Ishikawa (cell line): ENCODE results near the gene TRPC6.

Experiments used
- CEBPB ChIP-seq: IDR thresholded peaks from 2 replicates; pipeline ENCODE4 v1.6.1; 2012
- CREB1 ChIP-seq: IDR thresholded peaks from 2 replicates; pipeline ENCODE4 v1.6.1; 2012; ENCODE audit warnings: low read depth
- EGR1 ChIP-seq: IDR thresholded peaks from 2 replicates; pipeline ENCODE4 v1.6.1; 2012
- EP300 ChIP-seq: IDR thresholded peaks from 2 replicates; pipeline ENCODE4 v1.6.1; 2012; ENCODE audit warnings: borderline replicate concordance
- FOXM1 ChIP-seq: IDR thresholded peaks from 2 replicates; pipeline ENCODE4 v1.6.1; 2012; ENCODE audit warnings: low read depth, borderline replicate concordance
- NFIC ChIP-seq: IDR thresholded peaks from 2 replicates; pipeline ENCODE4 v1.6.1; 2012
- RAD21 ChIP-seq: IDR thresholded peaks from 2 replicates; pipeline ENCODE4 v1.6.1; 2012; ENCODE audit warnings: low read depth
- TAF1 ChIP-seq: IDR thresholded peaks from 2 replicates; pipeline ENCODE4 v1.6.1; 2012; ENCODE audit warnings: low read depth, mild to moderate bottlenecking
- TCF12 ChIP-seq: IDR thresholded peaks from 2 replicates; pipeline ENCODE4 v1.6.1; 2012; ENCODE audit warnings: low read depth
- TEAD4 ChIP-seq: IDR thresholded peaks from 2 replicates; pipeline ENCODE4 v1.6.1; 2012
- USF1 ChIP-seq: IDR thresholded peaks from 2 replicates; pipeline ENCODE4 v1.6.1; 2012
- YY1 ChIP-seq: IDR thresholded peaks from 2 replicates; pipeline ENCODE4 v1.6.1; 2012; ENCODE audit warnings: low read depth
- ZBTB7A ChIP-seq: IDR thresholded peaks from 2 replicates; pipeline ENCODE4 v1.6.1; 2012; ENCODE audit warnings: low read depth
- TF ChIP-seq, protein P1 (sequence below): IDR thresholded peaks from 2 replicates; pipeline ENCODE4 v1.6.1; 2012; ENCODE audit warnings: low read depth, mild to moderate bottlenecking
- TF ChIP-seq, protein P2 (sequence below): IDR thresholded peaks from 2 replicates; pipeline ENCODE4 v1.6.1; 2012

Gene TRPC6

GRCh38 chr11:101511065-101511464 lies 72.7 kb downstream of the TRPC6 start:
- TF ChIP-seq, protein P1, sequence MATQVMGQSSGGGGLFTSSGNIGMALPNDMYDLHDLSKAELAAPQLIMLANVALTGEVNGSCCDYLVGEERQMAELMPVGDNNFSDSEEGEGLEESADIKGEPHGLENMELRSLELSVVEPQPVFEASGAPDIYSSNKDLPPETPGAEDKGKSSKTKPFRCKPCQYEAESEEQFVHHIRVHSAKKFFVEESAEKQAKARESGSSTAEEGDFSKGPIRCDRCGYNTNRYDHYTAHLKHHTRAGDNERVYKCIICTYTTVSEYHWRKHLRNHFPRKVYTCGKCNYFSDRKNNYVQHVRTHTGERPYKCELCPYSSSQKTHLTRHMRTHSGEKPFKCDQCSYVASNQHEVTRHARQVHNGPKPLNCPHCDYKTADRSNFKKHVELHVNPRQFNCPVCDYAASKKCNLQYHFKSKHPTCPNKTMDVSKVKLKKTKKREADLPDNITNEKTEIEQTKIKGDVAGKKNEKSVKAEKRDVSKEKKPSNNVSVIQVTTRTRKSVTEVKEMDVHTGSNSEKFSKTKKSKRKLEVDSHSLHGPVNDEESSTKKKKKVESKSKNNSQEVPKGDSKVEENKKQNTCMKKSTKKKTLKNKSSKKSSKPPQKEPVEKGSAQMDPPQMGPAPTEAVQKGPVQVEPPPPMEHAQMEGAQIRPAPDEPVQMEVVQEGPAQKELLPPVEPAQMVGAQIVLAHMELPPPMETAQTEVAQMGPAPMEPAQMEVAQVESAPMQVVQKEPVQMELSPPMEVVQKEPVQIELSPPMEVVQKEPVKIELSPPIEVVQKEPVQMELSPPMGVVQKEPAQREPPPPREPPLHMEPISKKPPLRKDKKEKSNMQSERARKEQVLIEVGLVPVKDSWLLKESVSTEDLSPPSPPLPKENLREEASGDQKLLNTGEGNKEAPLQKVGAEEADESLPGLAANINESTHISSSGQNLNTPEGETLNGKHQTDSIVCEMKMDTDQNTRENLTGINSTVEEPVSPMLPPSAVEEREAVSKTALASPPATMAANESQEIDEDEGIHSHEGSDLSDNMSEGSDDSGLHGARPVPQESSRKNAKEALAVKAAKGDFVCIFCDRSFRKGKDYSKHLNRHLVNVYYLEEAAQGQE, result no peak
- TF ChIP-seq CREB1 (no peak), USF1 (no peak), TAF1 (no peak), EGR1 (no peak), FOXM1 (no peak), TEAD4 (no peak), EP300 (no peak), RAD21 (no peak), YY1 (no peak), ZBTB7A (no peak), NFIC (no peak), TCF12 (no peak), CEBPB (no peak)
- TF ChIP-seq, protein P2, sequence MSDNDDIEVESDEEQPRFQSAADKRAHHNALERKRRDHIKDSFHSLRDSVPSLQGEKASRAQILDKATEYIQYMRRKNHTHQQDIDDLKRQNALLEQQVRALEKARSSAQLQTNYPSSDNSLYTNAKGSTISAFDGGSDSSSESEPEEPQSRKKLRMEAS, result no peak

GRCh38 chr11:101510591-101510990 lies 73.2 kb downstream of the TRPC6 start:
- TF ChIP-seq, protein P2, result no peak
- no peak for TF ChIP-seq CEBPB

DNA sequence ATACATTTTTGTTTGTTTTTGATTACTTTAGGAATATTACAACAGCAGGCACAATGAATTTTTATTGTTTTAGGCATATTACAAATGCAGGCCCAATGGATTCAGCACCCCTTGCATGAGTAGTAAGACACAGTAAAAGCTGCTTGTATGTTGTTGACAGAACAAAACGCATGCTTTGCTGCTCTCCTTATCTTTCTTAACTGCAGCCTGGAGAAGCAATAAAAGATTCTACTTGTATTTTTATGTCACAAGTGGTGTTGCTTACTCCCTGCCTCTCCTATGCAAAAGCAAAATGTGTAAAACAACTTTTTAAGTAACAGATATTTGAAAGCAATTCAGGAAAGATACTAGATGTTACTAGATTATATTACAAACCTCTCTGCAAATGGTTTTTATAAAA lies 73.9 kb downstream of the TRPC6 start:
- TF ChIP-seq, protein P1, result no peak
- TF ChIP-seq EGR1 (no peak), NFIC (no peak), TAF1 (no peak), CEBPB (no peak), TEAD4 (no peak)
- TF ChIP-seq, protein P2, result no peak

DNA sequence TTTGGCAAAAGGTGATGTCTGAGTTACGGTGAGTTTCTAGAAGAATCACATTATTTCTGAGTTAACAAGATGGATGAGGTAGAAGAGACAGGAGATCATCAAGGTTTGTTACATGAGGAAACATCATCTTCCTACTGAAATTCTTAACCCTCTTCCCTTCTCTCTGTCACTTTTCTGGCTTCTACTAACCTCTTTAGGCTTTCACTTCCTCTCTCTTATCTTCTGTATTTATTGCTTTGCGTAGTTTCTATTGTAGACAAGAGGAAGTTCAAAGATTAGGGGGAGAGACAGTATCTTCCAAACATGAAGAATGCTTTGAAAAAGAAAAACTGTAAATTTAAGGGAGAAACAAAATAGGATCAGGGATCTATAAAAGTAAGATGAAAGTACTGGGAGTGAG lies 75.4 kb downstream of the TRPC6 start:
- TF ChIP-seq TCF12 (no peak), EP300 (no peak), EGR1 (no peak), ZBTB7A (no peak)
- TF ChIP-seq, protein P1, result no peak

DNA sequence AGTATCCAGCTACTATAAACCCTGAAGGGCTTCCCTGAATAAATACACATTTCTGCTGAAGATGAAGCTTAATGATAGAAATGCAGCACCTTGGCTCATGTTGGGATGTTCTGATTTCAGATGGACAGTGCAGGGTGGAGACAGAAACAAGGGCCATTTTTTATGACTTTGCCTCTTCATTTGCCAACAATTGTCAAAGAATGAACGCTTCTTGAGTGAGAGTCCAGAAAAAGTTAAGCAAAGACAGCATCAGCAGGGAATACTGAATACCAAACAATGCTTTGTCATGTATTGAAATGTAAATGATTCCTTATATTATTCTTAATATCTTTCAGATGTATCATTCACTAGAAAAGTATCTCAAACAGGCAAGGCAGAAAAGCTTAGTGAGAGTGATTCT lies 84.9 kb downstream of the TRPC6 start:
- TF ChIP-seq TCF12 (no peak), TEAD4 (no peak), CREB1 (no peak), YY1 (no peak), CEBPB (no peak), EGR1 (no peak), EP300 (no peak), TAF1 (no peak), NFIC (no peak), ZBTB7A (no peak), RAD21 (no peak), USF1 (no peak)
- TF ChIP-seq, protein P1, result no peak
- TF ChIP-seq, protein P2, result no peak
